Lower leg skin (tissue), 3 donors: ENCODE results near the gene HINFP.

Experiments
- POLR2A ChIP-seq, 2 donors: fragments of 450-650 bp; IDR thresholded peaks; one replicate each; pipeline ENCODE4 v1.6.1; 2016 to 2017; ENCODE audit warnings: antibody characterized with exemption in 2 of 2, mild to moderate bottlenecking in 1 of 2, moderate library complexity in 1 of 2
- TF ChIP-seq, protein P1 (sequence below), 3 donors: fragments of 450-650 bp; IDR thresholded peaks; one replicate each; pipeline ENCODE4 v1.5.1; 2016; ENCODE audit warnings: antibody characterized with exemption in 3 of 3, mild to moderate bottlenecking in 3 of 3, moderate library complexity in 2 of 3

DNA sequence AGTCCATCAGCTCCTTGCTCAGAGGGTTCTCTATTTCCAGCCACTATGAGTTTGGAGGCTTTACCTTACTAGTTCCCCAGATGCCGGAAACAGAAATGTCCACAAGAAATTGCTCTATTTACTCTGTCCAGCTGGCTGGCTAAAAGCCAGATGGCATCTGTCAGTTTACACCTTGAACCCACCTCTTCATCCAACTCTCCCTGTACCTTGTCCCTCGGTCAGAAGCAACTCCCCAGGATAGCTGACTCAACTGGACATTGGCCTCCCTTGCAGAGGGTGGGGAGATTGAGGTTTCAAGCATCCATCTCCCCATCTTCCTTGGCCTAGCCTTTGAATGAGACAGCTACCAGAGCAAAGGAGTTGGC lies 12.5 kb upstream of the HINFP start:
- TF ChIP-seq, protein P1, sequence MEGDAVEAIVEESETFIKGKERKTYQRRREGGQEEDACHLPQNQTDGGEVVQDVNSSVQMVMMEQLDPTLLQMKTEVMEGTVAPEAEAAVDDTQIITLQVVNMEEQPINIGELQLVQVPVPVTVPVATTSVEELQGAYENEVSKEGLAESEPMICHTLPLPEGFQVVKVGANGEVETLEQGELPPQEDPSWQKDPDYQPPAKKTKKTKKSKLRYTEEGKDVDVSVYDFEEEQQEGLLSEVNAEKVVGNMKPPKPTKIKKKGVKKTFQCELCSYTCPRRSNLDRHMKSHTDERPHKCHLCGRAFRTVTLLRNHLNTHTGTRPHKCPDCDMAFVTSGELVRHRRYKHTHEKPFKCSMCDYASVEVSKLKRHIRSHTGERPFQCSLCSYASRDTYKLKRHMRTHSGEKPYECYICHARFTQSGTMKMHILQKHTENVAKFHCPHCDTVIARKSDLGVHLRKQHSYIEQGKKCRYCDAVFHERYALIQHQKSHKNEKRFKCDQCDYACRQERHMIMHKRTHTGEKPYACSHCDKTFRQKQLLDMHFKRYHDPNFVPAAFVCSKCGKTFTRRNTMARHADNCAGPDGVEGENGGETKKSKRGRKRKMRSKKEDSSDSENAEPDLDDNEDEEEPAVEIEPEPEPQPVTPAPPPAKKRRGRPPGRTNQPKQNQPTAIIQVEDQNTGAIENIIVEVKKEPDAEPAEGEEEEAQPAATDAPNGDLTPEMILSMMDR (IDR thresholded peaks at IDR 0.05) = no peak
- TF ChIP-seq POLR2A (IDR thresholded peaks at IDR 0.05) = no peak
